Epithelial cell of proximal tubule (primary cell): Measurements from ENCODE around the gene C5orf47. TPM values are rescaled to one million over a fixed set of nuclear protein-coding genes. Genes with fewer than 3 reads are reported as not detected.

Experiments used
- DNase-seq: peaks from one replicate; pipeline ENCODE4 v3.0.0-alpha.2; 2011; ENCODE audit warnings: low read depth
- H3K4me3 ChIP-seq: 2 replicates; pipeline ENCODE4 v1.5.1; 2011; ENCODE audit warnings: low read depth, mild to moderate bottlenecking, low read length
- total RNA-seq: library from RNA; depleted of rRNA; stranded (reverse); fragments of >200 nt; gene quantifications from 2 replicates; pipeline ENCODE4 v1.2.3, GENCODE V29; 2015
- TF ChIP-seq, protein P1 (sequence below): conservative IDR thresholded peaks from 2 replicates; pipeline ENCODE4 v1.5.1; 2012; ENCODE audit warnings: low read depth, mild to moderate bottlenecking, low read length

Gene C5orf47, protein sequence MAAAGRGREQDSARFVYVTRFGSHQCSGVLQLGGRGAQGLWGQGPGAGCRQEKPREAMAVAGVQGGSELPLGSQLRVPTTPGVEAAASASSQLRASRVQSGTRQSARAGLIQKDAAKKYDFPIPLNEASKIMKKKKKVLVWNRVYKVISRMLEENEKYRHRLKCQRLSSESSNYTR
- not detected in 2 replicates for total RNA-seq

DNA sequence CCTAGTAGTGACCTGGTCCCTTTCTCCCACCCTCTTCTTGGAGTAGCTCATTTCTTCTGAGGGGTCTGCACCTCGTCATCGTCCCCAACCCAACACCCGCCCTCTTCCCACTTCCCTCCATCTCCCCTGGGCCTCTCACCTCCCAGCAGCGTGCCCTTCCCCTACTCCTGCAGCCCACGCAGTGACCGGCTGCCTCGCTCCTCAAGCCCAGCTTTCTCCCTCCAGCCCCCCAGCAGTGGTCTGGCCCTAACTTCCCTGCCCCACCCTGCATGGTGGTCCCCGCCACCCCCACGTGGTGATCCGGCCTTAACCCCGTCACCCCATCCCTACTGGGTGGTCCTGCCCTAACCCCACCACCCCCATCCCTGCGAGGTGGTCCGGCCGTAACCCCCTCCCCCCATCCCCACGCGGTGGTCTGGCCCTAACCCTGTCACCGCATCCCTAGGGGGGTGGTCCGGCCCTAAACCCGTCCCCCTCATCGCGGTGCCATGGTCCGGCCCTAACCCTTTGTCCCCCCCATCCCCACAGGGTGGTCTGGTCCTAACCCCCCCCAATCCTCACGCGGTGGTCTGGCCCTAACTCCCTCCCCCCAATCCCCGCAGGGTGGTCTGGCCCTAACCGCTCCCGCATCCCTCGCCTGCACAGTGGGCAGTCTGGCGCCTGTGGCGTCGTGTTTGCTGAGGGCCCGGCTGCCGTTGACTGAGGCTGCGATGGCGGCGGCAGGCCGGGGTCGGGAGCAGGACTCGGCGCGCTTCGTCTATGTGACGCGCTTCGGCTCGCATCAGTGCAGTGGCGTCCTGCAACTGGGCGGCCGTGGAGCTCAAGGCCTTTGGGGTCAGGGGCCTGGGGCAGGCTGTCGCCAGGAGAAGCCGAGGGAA, at the start of gene C5orf47:
Gene C5orf47, plus strand, starts transcription at position 617 of the 878 bp plus-strand sequence. Its CDS starts 94 bp downstream, at position 711.
- no peak for DNase-seq
- TF ChIP-seq, protein P1, sequence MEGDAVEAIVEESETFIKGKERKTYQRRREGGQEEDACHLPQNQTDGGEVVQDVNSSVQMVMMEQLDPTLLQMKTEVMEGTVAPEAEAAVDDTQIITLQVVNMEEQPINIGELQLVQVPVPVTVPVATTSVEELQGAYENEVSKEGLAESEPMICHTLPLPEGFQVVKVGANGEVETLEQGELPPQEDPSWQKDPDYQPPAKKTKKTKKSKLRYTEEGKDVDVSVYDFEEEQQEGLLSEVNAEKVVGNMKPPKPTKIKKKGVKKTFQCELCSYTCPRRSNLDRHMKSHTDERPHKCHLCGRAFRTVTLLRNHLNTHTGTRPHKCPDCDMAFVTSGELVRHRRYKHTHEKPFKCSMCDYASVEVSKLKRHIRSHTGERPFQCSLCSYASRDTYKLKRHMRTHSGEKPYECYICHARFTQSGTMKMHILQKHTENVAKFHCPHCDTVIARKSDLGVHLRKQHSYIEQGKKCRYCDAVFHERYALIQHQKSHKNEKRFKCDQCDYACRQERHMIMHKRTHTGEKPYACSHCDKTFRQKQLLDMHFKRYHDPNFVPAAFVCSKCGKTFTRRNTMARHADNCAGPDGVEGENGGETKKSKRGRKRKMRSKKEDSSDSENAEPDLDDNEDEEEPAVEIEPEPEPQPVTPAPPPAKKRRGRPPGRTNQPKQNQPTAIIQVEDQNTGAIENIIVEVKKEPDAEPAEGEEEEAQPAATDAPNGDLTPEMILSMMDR: no peak
- H3K4me3 ChIP-seq: no peak within 1 kb of the TSS

DNA sequence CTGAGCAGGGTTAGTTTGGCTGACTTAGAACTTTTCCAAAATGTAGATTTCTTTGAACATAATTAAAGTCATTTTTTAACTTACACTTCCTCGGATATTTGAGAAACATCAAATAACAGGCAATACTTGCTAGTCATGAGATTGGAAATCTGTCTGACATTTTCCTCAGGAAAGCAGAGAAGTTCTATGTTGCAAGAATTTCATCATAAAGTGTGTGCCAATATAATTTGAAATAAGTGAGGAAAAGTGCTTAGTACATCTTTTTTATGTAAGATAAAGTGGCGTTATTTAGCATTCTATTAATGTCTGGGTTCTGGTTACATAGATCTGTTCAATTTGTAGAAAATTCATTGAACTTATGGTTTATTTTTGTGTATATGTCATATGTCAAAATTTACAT, 48.7 kb upstream of the C5orf47 start:
- H3K4me3 ChIP-seq: no peak overlapping the region
- TF ChIP-seq, protein P1: no peak
- DNase-seq: no peak

DNA sequence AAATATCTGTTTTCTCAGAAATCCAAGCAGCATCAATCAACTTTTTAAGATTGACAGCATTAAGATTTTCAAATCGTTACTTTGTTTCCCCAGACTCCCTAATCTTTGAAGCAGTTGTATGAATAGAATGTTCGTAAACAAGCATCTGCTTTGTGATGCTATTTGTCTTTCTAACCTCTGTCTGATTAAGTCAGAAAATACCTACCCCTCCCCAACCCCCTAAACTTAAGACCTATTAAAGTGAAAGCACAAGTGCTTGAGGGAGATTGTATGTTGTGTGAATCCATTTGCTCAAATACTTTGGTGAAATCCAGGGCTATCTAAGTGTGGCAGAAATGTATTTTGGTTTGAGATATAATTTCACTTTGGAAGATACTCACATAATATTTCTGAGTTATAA, 47.9 kb upstream of the C5orf47 start:
- no peak overlapping the region for H3K4me3 ChIP-seq
- TF ChIP-seq, protein P1: no peak
- DNase-seq: no peak

DNA sequence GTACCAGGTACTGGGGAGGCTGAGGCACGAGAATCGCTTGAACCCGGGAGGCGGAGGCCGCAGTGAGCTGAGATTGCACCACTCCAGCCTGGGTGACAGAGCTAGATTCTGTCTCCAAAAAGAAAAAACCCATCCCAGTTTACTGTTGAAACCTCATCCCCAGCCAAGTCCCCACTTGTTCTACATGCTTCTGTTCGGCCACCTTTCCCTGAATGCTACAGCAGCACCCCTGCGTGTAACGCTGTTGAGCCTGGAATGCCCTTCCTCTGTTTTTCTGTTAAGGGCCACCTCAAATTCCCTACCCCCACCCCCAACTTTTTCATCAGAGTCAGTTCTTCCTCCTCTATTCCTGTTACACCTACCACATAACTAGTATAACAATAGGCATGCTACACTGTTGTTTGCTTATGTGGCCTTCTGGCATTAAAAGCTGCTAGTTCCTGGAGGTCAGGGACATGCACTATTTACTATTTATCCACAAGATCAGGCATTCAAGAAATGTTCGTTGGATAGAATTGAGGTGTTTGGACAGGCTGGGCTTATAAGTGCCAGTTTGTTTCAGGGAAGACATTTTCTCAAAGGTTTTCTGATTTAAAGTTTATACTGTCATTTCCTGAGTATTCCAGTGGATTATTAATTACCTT, 47.1 kb upstream of the C5orf47 start:
- TF ChIP-seq, protein P1: no peak
- DNase-seq: peak; percentile 67
- H3K4me3 ChIP-seq: peak overlapping the region; percentile 21

DNA sequence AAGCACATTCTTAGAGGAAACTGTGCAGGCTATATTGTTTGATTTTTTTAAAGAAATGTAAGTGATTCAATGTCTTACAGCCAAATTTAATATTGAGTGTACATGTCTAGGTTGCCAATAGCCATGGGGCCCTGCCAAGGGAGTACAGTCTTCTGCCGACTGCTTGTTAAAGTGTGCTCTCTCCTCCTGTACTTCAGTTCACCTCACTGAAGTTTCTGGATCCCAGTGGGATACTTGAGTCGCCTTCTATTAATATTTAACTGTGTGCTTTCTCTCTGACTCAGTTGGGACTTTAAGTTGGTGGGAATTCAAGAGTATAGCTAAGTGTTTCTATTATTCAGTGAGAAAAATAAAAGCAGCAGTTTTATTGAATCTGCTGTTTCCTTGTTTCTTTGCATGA, 44.5 kb upstream of the C5orf47 start:
- TF ChIP-seq, protein P1: no peak
- H3K4me3 ChIP-seq: no peak overlapping the region
- DNase-seq: peak; percentile 67

DNA sequence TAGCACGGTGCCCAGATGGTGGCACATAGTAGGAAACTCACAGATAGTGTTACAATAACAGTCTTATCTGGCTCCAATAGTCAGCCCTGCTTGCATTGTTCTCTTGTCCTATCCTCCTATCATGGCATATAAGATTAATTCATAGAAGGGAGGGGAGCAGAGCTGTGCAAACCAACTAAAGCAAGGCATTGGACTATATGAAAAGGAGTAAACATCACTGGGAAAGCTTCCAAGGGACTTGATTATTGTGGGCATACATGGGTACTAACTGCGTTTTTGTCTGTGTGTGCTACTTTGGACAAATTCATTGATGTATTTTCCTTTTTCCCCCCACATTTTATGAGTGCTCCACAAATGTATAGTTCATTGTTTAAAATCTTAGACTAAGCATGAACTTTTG, 43.8 kb upstream of the C5orf47 start:
- no peak for DNase-seq
- TF ChIP-seq, protein P1: no peak
- H3K4me3 ChIP-seq: no peak overlapping the region
